Measurements from ENCODE around the gene ERBB2. TPM values are rescaled to one million over a fixed set of nuclear protein-coding genes. Genes with fewer than 3 reads are reported as not detected.

The ERBB2 gene
- 1 to 10 TPM; 6.0 to 6.3 TPM for total RNA-seq

GRCh38 chr17:39699818-39700147 lies at the start of gene ERBB2:
TSS of gene ERBB2 (plus strand) at chr17:39700064. CDS start at chr17:39700239, 175 bp downstream.
- Mint-ChIP-seq H3K27ac (no peak within 1 kb of the TSS), H3K4me1 (ENCODE audit: low read depth) (peaks cover 9% of the 10 kb centered on the region), H3K4me3 (no peak within 1 kb of the TSS), H3K9me3 (no peaks in the 10 kb centered on the region), H3K36me3 (ENCODE audit: low read depth) (no peaks in the 10 kb centered on the region), H3K27me3 (ENCODE audit: low read depth) (peaks cover 25% of the 10 kb centered on the region)
- DNase-seq, result no peak
- CTCF ChIA-PET, result interaction anchor here (0.9 to 1.3 kb wide), 2 partner anchors 31 to 32 kb away, joined by 3 read pairs; partner anchors contain the start of genes MIEN1 and PNMT
- intact Hi-C loops (cut with micrococcal nuclease), result no loop called here

GRCh38 chr17:39650121-39650579 lies 49.7 kb upstream of the ERBB2 start:
- peaks cover 36% of the 10 kb centered on the region for H3K4me1 Mint-ChIP-seq (ENCODE audit: low read depth)
- intact Hi-C loops (cut with micrococcal nuclease), result no loop called here
- no peaks in the 10 kb centered on the region for H3K9me3 Mint-ChIP-seq
- no peak overlapping the region for H3K27ac Mint-ChIP-seq
- DNase-seq, result no peak
- CTCF ChIA-PET, result interaction anchor here (0.6 to 6.0 kb wide), 4 partner anchors 9 to 194 kb away, joined by 4 to 44 read pairs (median 4); no protein-coding TSS in a partner anchor
- H3K27me3 Mint-ChIP-seq (ENCODE audit: low read depth), result no peaks in the 10 kb centered on the region
- H3K36me3 Mint-ChIP-seq (ENCODE audit: low read depth), result peaks cover 2% of the 10 kb centered on the region
- H3K4me3 Mint-ChIP-seq, result no peak overlapping the region

GRCh38 chr17:39651923-39652586 lies 47.8 kb upstream of the ERBB2 start:
- H3K4me3 Mint-ChIP-seq, result no peak overlapping the region
- CTCF ChIA-PET, result interaction anchor here (0.7 to 6.0 kb wide), 6 partner anchors 10 to 78 kb away, joined by 3 to 44 read pairs (median 10); partner anchors contain the start of genes MIEN1 and PNMT
- no peak overlapping the region for H3K27ac Mint-ChIP-seq
- intact Hi-C loops (cut with micrococcal nuclease), result no loop called here
- no peak for DNase-seq
- no peaks in the 10 kb centered on the region for H3K27me3 Mint-ChIP-seq (ENCODE audit: low read depth)
- peaks cover 7% of the 10 kb centered on the region for H3K36me3 Mint-ChIP-seq (ENCODE audit: low read depth)
- peaks cover 37% of the 10 kb centered on the region for H3K4me1 Mint-ChIP-seq (ENCODE audit: low read depth)
- no peaks in the 10 kb centered on the region for H3K9me3 Mint-ChIP-seq

GRCh38 chr17:39652587-39653315 lies 47.1 kb upstream of the ERBB2 start:
- CTCF ChIA-PET, result interaction anchor here (0.5 to 6.0 kb wide), 11 partner anchors 11 to 1342 kb away, joined by 3 to 44 read pairs (median 6); partner anchors contain the start of genes MIEN1 and STARD3

GRCh38 chr17:39653316-39653661 lies 46.6 kb upstream of the ERBB2 start:
- no peak for DNase-seq
- H3K27me3 Mint-ChIP-seq (ENCODE audit: low read depth), result no peaks in the 10 kb centered on the region
- no peaks in the 10 kb centered on the region for H3K9me3 Mint-ChIP-seq
- H3K4me1 Mint-ChIP-seq (ENCODE audit: low read depth), result peaks cover 44% of the 10 kb centered on the region
- intact Hi-C loops (cut with micrococcal nuclease), result no loop called here
- no peak overlapping the region for H3K4me3 Mint-ChIP-seq
- H3K36me3 Mint-ChIP-seq (ENCODE audit: low read depth), result peaks cover 7% of the 10 kb centered on the region
- H3K27ac Mint-ChIP-seq, result no peak overlapping the region
- CTCF ChIA-PET, result interaction anchor here (0.6 to 6.0 kb wide), 17 partner anchors 11 to 423 kb away, joined by 3 to 44 read pairs (median 6); partner anchors contain the start of genes MIEN1, STARD3 and TCAP

More at GRCh38 chr17:39652587-39653315, 47.1 kb upstream of the ERBB2 start:
- H3K4me3 Mint-ChIP-seq, result no peak overlapping the region
- no peak for DNase-seq
- peaks cover 7% of the 10 kb centered on the region for H3K36me3 Mint-ChIP-seq (ENCODE audit: low read depth)
- no peaks in the 10 kb centered on the region for H3K27me3 Mint-ChIP-seq (ENCODE audit: low read depth)
- H3K4me1 Mint-ChIP-seq (ENCODE audit: low read depth), result peaks cover 39% of the 10 kb centered on the region
- intact Hi-C loops (cut with micrococcal nuclease), result no loop called here
- no peak overlapping the region for H3K27ac Mint-ChIP-seq
- no peaks in the 10 kb centered on the region for H3K9me3 Mint-ChIP-seq

- peak; percentile 92 for DNase-seq
- Mint-ChIP-seq H3K9me3 (no peaks in the 10 kb centered on the region), H3K36me3 (ENCODE audit: low read depth) (peaks cover 7% of the 10 kb centered on the region), H3K4me3 (no peak overlapping the region), H3K27me3 (ENCODE audit: low read depth) (no peaks in the 10 kb centered on the region), H3K4me1 (ENCODE audit: low read depth) (peaks cover 47% of the 10 kb centered on the region), H3K27ac (no peak overlapping the region)
- CTCF ChIA-PET, result interaction anchor here (0.6 to 6.0 kb wide), 23 partner anchors 12 to 422 kb away, joined by 3 to 44 read pairs (median 6); partner anchors contain the start of genes MIEN1, STARD3 and TCAP
- intact Hi-C loops (cut with micrococcal nuclease), result loop anchor here (1.0 kb wide), 1 partner anchor 31 kb away; no protein-coding TSS in a partner anchor
These were observed 46.1 kb upstream of the ERBB2 start for GRCh38 chr17:39653662-39654331.

GRCh38 chr17:39655105-39655504 lies 44.8 kb upstream of the ERBB2 start:
- Mint-ChIP-seq H3K9me3 (no peaks in the 10 kb centered on the region), H3K4me3 (no peak overlapping the region), H3K27me3 (ENCODE audit: low read depth) (no peaks in the 10 kb centered on the region), H3K4me1 (ENCODE audit: low read depth) (peaks cover 54% of the 10 kb centered on the region), H3K27ac (peak overlapping the region; percentile 26), H3K36me3 (ENCODE audit: low read depth) (peaks cover 10% of the 10 kb centered on the region)
- CTCF ChIA-PET, result interaction anchor here (0.6 to 6.0 kb wide), 19 partner anchors 11 to 298 kb away, joined by 3 to 44 read pairs (median 6); partner anchors contain the start of genes MIEN1, PGAP3, PNMT and STARD3
- no peak for DNase-seq
- intact Hi-C loops (cut with micrococcal nuclease), result no loop called here

GRCh38 chr17:39658346-39658745 lies 41.5 kb upstream of the ERBB2 start:
- intact Hi-C loops (cut with micrococcal nuclease), result no loop called here
- no peak for DNase-seq
- H3K9me3 Mint-ChIP-seq, result no peaks in the 10 kb centered on the region
- H3K4me1 Mint-ChIP-seq (ENCODE audit: low read depth), result peaks cover 46% of the 10 kb centered on the region
- peaks cover 14% of the 10 kb centered on the region for H3K36me3 Mint-ChIP-seq (ENCODE audit: low read depth)
- no peaks in the 10 kb centered on the region for H3K27me3 Mint-ChIP-seq (ENCODE audit: low read depth)
- no peak overlapping the region for H3K4me3 Mint-ChIP-seq
- CTCF ChIA-PET, result interaction anchor here (0.9 kb wide), 1 partner anchor 235 kb away, joined by 3 read pairs; no protein-coding TSS in a partner anchor
- no peak overlapping the region for H3K27ac Mint-ChIP-seq

- no peak overlapping the region for H3K4me3 Mint-ChIP-seq
- CTCF ChIA-PET, result no interaction called here
- H3K27me3 Mint-ChIP-seq (ENCODE audit: low read depth), result no peaks in the 10 kb centered on the region
- H3K4me1 Mint-ChIP-seq (ENCODE audit: low read depth), result peaks cover 44% of the 10 kb centered on the region
- intact Hi-C loops (cut with micrococcal nuclease), result no loop called here
- H3K9me3 Mint-ChIP-seq, result no peaks in the 10 kb centered on the region
- DNase-seq, result no peak
- H3K27ac Mint-ChIP-seq, result no peak overlapping the region
- H3K36me3 Mint-ChIP-seq (ENCODE audit: low read depth), result peaks cover 14% of the 10 kb centered on the region
These were observed 41.1 kb upstream of the ERBB2 start for GRCh38 chr17:39658760-39659159.

- Mint-ChIP-seq H3K4me1 (ENCODE audit: low read depth) (peaks cover 40% of the 10 kb centered on the region), H3K4me3 (no peak overlapping the region), H3K27ac (peak overlapping the region; percentile 61), H3K9me3 (no peaks in the 10 kb centered on the region), H3K36me3 (ENCODE audit: low read depth) (peaks cover 14% of the 10 kb centered on the region), H3K27me3 (ENCODE audit: low read depth) (no peaks in the 10 kb centered on the region)
- CTCF ChIA-PET, result interaction anchor here (0.8 to 1.0 kb wide), 2 partner anchors 12 to 36 kb away, joined by 3 to 4 read pairs; no protein-coding TSS in a partner anchor
- DNase-seq, result no peak
- intact Hi-C loops (cut with micrococcal nuclease), result no loop called here
These were observed 40.4 kb upstream of the ERBB2 start for GRCh38 chr17:39659279-39660010.

GRCh38 chr17:39660011-39660360 lies 39.9 kb upstream of the ERBB2 start:
- Mint-ChIP-seq H3K9me3 (no peaks in the 10 kb centered on the region), H3K4me1 (ENCODE audit: low read depth) (peaks cover 34% of the 10 kb centered on the region), H3K27me3 (ENCODE audit: low read depth) (no peaks in the 10 kb centered on the region), H3K27ac (peak overlapping the region; percentile 61), H3K36me3 (ENCODE audit: low read depth) (peaks cover 14% of the 10 kb centered on the region), H3K4me3 (no peak overlapping the region)
- intact Hi-C loops (cut with micrococcal nuclease), result no loop called here
- no peak for DNase-seq
- CTCF ChIA-PET, result interaction anchor here (0.8 to 1.0 kb wide), 2 partner anchors 11 to 37 kb away, joined by 3 to 4 read pairs; no protein-coding TSS in a partner anchor

Data from activated naive CD4-positive, alpha-beta T cell treated with anti-CD3 and anti-CD28 coated beads for 36 hours (primary cell).